ENCODE data around the gene DHX32. TPM values are rescaled to one million over a fixed set of nuclear protein-coding genes. Genes with fewer than 3 reads are reported as not detected.
"Not testable (repeated sequence)": the region's sequence is repeated elsewhere in the genome, so short reads cannot be mapped to it uniquely, and the experiment has no call there.

Gene DHX32
- total and polyA plus RNA-seq, 2 donors from 2014 or later = 20.0 to 33.2 TPM

- DNase-seq; H3K36me3 ChIP-seq (ENCODE audit: control insufficient read depth in 2 of 3, insufficient read depth in 3 of 3, low read length in 3 of 3); H3K9ac ChIP-seq (ENCODE audit: low read length in 3 of 3); H3K27me3 ChIP-seq (ENCODE audit: control insufficient read depth, insufficient read depth, low read length); intact Hi-C loops (cut with DNase I); FAIRE-seq; H3K27ac ChIP-seq (ENCODE audit: low read depth in 2 of 2, low read length in 2 of 2); H3K4me1 ChIP-seq (ENCODE audit: control insufficient read depth in 2 of 3, insufficient read depth in 2 of 3, low read depth in 1 of 3, low read length in 3 of 3); H3K4me3 ChIP-seq (ENCODE audit: low read length in 3 of 3); H3K9me3 ChIP-seq (ENCODE audit: control insufficient read depth in 2 of 3, insufficient read depth in 1 of 3, low read length in 3 of 3): not testable (repeated sequence)
Measured at GRCh38 chr10:125894176-125894575, 13.1 kb upstream of the DHX32 start.

- H3K9ac ChIP-seq (ENCODE audit: low read length in 3 of 3); H3K36me3 ChIP-seq (ENCODE audit: control insufficient read depth in 2 of 3, insufficient read depth in 3 of 3, low read length in 3 of 3); H3K27ac ChIP-seq (ENCODE audit: low read depth in 2 of 2, low read length in 2 of 2); H3K4me1 ChIP-seq (ENCODE audit: control insufficient read depth in 2 of 3, insufficient read depth in 2 of 3, low read depth in 1 of 3, low read length in 3 of 3); H3K4me3 ChIP-seq (ENCODE audit: low read length in 3 of 3); intact Hi-C loops (cut with DNase I); H3K9me3 ChIP-seq (ENCODE audit: control insufficient read depth in 2 of 3, insufficient read depth in 1 of 3, low read length in 3 of 3); FAIRE-seq; DNase-seq; H3K27me3 ChIP-seq (ENCODE audit: control insufficient read depth, insufficient read depth, low read length): not testable (repeated sequence)
Measured at GRCh38 chr10:125892402-125892801, 11.3 kb upstream of the DHX32 start.

- DNase-seq; H3K9me3 ChIP-seq (ENCODE audit: control insufficient read depth in 2 of 3, insufficient read depth in 1 of 3, low read length in 3 of 3); H3K4me3 ChIP-seq (ENCODE audit: low read length in 3 of 3); FAIRE-seq; H3K27ac ChIP-seq (ENCODE audit: low read depth in 2 of 2, low read length in 2 of 2); H3K9ac ChIP-seq (ENCODE audit: low read length in 3 of 3); intact Hi-C loops (cut with DNase I); H3K4me1 ChIP-seq (ENCODE audit: control insufficient read depth in 2 of 3, insufficient read depth in 2 of 3, low read depth in 1 of 3, low read length in 3 of 3); H3K27me3 ChIP-seq (ENCODE audit: control insufficient read depth, insufficient read depth, low read length); H3K36me3 ChIP-seq (ENCODE audit: control insufficient read depth in 2 of 3, insufficient read depth in 3 of 3, low read length in 3 of 3): not testable (repeated sequence)
Measured at GRCh38 chr10:125889441-125889840, 8.3 kb upstream of the DHX32 start.

GRCh38 chr10:125886914-125887512 lies 5.9 kb upstream of the DHX32 start:
- FAIRE-seq (no peak), DNase-seq (no peak)
- H3K27ac ChIP-seq (ENCODE audit: low read depth in 2 of 2, low read length in 2 of 2) = no peak overlapping the region
- no peaks in the 10 kb centered on the region for H3K9me3 ChIP-seq (ENCODE audit: control insufficient read depth in 2 of 3, insufficient read depth in 1 of 3, low read length in 3 of 3)
- intact Hi-C loops (cut with DNase I) = no loop called here
- no peaks in the 10 kb centered on the region for H3K36me3 ChIP-seq (ENCODE audit: control insufficient read depth in 2 of 3, insufficient read depth in 3 of 3, low read length in 3 of 3)
- H3K9ac ChIP-seq (ENCODE audit: low read length in 3 of 3) = no peak overlapping the region
- H3K4me3 ChIP-seq (ENCODE audit: low read length in 3 of 3) = no peak overlapping the region
- no peaks in the 10 kb centered on the region for H3K4me1 ChIP-seq (ENCODE audit: control insufficient read depth in 2 of 3, insufficient read depth in 2 of 3, low read depth in 1 of 3, low read length in 3 of 3)
- no peaks in the 10 kb centered on the region for H3K27me3 ChIP-seq (ENCODE audit: control insufficient read depth, insufficient read depth, low read length)
- no peak for TF ChIP-seq CTCF (IDR thresholded peaks at IDR 0.05; ENCODE audit: borderline replicate concordance, extremely low read depth, insufficient read depth)

GRCh38 chr10:125883211-125883610 lies 2.1 kb upstream of the DHX32 start:
- Histone ChIP-seq H3K27ac (ENCODE audit: low read depth in 2 of 2, low read length in 2 of 2) (no peak overlapping the region), H3K9me3 (ENCODE audit: control insufficient read depth in 2 of 3, insufficient read depth in 1 of 3, low read length in 3 of 3) (no peaks in the 10 kb centered on the region)
- intact Hi-C loops (cut with DNase I) = no loop called here

More at GRCh38 chr10:125883211-125883610, 2.1 kb upstream of the DHX32 start:
- TF ChIP-seq CTCF (IDR thresholded peaks at IDR 0.05; ENCODE audit: borderline replicate concordance, extremely low read depth, insufficient read depth) = no peak
- no peaks in the 10 kb centered on the region for H3K27me3 ChIP-seq (ENCODE audit: control insufficient read depth, insufficient read depth, low read length)
- no peak overlapping the region for H3K9ac ChIP-seq (ENCODE audit: low read length in 3 of 3)
- H3K36me3 ChIP-seq (ENCODE audit: control insufficient read depth in 2 of 3, insufficient read depth in 3 of 3, low read length in 3 of 3) = no peaks in the 10 kb centered on the region
- DNase-seq (no peak), FAIRE-seq (no peak)
- no peak overlapping the region for H3K4me3 ChIP-seq (ENCODE audit: low read length in 3 of 3)
- no peaks in the 10 kb centered on the region for H3K4me1 ChIP-seq (ENCODE audit: control insufficient read depth in 2 of 3, insufficient read depth in 2 of 3, low read depth in 1 of 3, low read length in 3 of 3)

All from kidney (tissue), 14 donors.